B cell (primary cell): ENCODE measurements around the gene EPHB1. TPM values are rescaled to one million over a fixed set of nuclear protein-coding genes. Genes with fewer than 3 reads are reported as not detected.

Experiments
- ATAC-seq: fragments of 200-7000 bp; cut with Tn5 transposase; one replicate; pipeline ENCODE4 v1.10.0; 2021; ENCODE audit warnings: low read depth, mild to moderate bottlenecking, moderate number of reproducible peaks, moderate library complexity
- CTCF ChIA-PET: fragments of 350-600 bp; sonication (Branson Sonifier 250); formaldehyde crosslinking; loops from one replicate; lab custom pipeline; 2021; ENCODE audit warnings: antibody characterized with exemption, inconsistent platforms; lab: Charles Lee
- POLR2A ChIA-PET: fragments of 350-600 bp; sonication (Branson Sonifier 250); formaldehyde crosslinking; loops from one replicate; lab custom pipeline; 2021; ENCODE audit warnings: antibody characterized with exemption; lab: Charles Lee
- DNase-seq: peaks from one replicate; pipeline ENCODE4 v3.0.0; 2013
- H2AFZ ChIP-seq: 2 replicates; pipeline ENCODE4 v1.6.1; 2012; ENCODE audit warnings: mild to moderate bottlenecking, low read depth, low read length; ENCODE audit not compliant: insufficient read depth, poor library complexity, severe bottlenecking
- H3K27ac ChIP-seq, 2 donors: 1 replicate in 1 of 2; 2 replicates in 1 of 2; pipeline ENCODE4 v1.5.1; 2012 to 2013; ENCODE audit warnings: low read length in 2 of 2, mild to moderate bottlenecking in 2 of 2, moderate library complexity in 1 of 2
- H3K27me3 ChIP-seq, 4 experiments: fragments of 200-600 bp in 1 of 4; sonication (generic) in 1 of 4; replicated peaks in 1 of 4; 1 replicate in 2 of 4; 2 replicates in 2 of 4; pipeline versions ENCODE4 v1.6.1 to v1.7.0; 2013 to 2016; ENCODE audit warnings: low read length in 3 of 4, mild to moderate bottlenecking in 2 of 4, mixed read lengths in 1 of 4, moderate library complexity in 1 of 4; ENCODE audit not compliant: insufficient read depth in 4 of 4, control insufficient read depth in 3 of 4; ENCODE audit errors: control extremely low read depth in 1 of 4
- H3K36me3 ChIP-seq, 2 experiments: replicated peaks in 1 of 2; 1 replicate in 1 of 2; 2 replicates in 1 of 2; pipeline versions ENCODE4 v1.6.1 to v1.7.1; 2013; ENCODE audit warnings: low read length in 1 of 2; ENCODE audit not compliant: insufficient read depth in 2 of 2, control insufficient read depth in 1 of 2; ENCODE audit errors: control extremely low read depth in 1 of 2, extremely low read depth in 1 of 2
- H3K4me1 ChIP-seq, 2 donors: fragments of 200-600 bp in 1 of 2; sonication (generic) in 1 of 2; 1 replicate in 1 of 2; 2 replicates in 1 of 2; pipeline versions ENCODE4 v1.5.1 to v1.6.1; 2013 to 2017; ENCODE audit warnings: low read length in 2 of 2; ENCODE audit not compliant: control insufficient read depth in 2 of 2, insufficient read depth in 2 of 2
- H3K4me2 ChIP-seq: replicated peaks from 2 replicates; pipeline ENCODE3; 2012; ENCODE audit warnings: mild to moderate bottlenecking, low read depth, low read length; ENCODE audit not compliant: poor library complexity, severe bottlenecking
- H3K4me3 ChIP-seq, 5 experiments: fragments of 200-600 bp in 1 of 5; sonication (generic) in 1 of 5; 1 replicate in 3 of 5; 2 replicates in 2 of 5; pipeline versions ENCODE4 v1.5.1 to v1.7.0; 2011 to 2016; ENCODE audit warnings: low read length in 4 of 5, mild to moderate bottlenecking in 4 of 5, low read depth in 2 of 5, control low read depth in 1 of 5, moderate library complexity in 1 of 5; ENCODE audit not compliant: insufficient read depth in 1 of 5; ENCODE audit errors: control extremely low read depth in 1 of 5, extremely low read depth in 1 of 5
- H3K79me2 ChIP-seq: fragments of 200-600 bp; sonication (generic); one replicate; pipeline ENCODE4 v1.6.0; 2016; ENCODE audit warnings: low read length; ENCODE audit not compliant: control insufficient read depth, insufficient read depth
- H3K9ac ChIP-seq: fragments of 200-600 bp; sonication (generic); 2 replicates; pipeline ENCODE4 v1.6.1; 2017; ENCODE audit warnings: mild to moderate bottlenecking, low read length, moderate library complexity
- H3K9me3 ChIP-seq, 3 donors: one replicate each; pipeline versions ENCODE4 v1.6.1 to v1.7.1; 2013; ENCODE audit warnings: low read length in 2 of 3; ENCODE audit not compliant: control insufficient read depth in 2 of 3, insufficient read depth in 1 of 3; ENCODE audit errors: control extremely low read depth in 1 of 3
- H4K20me1 ChIP-seq: 2 replicates; pipeline ENCODE4 v1.6.0; 2012; ENCODE audit warnings: mild to moderate bottlenecking, low read length; ENCODE audit not compliant: insufficient read depth, control insufficient read depth, poor library complexity, severe bottlenecking
- H3K27ac Mint-ChIP-seq: one replicate; pipeline ENCODE4 v1.8.0; 2021; ENCODE audit warnings: mixed read lengths
- H3K27me3 Mint-ChIP-seq: one replicate; pipeline ENCODE4 v1.8.0; 2021; ENCODE audit warnings: mixed read lengths
- H3K4me1 Mint-ChIP-seq: one replicate; pipeline ENCODE4 v1.8.0; 2021; ENCODE audit warnings: mixed read lengths
- H3K4me3 Mint-ChIP-seq: one replicate; pipeline ENCODE4 v1.8.0; 2021; ENCODE audit warnings: mixed read lengths
- H3K9me3 Mint-ChIP-seq: one replicate; pipeline ENCODE4 v1.8.0; 2022; ENCODE audit warnings: mixed read lengths; ENCODE audit not compliant: insufficient read depth
- EZH2 ChIP-seq: IDR thresholded peaks from 2 replicates; pipeline ENCODE4 v1.6.1; 2012; ENCODE audit warnings: borderline replicate concordance, low read depth, mild to moderate bottlenecking, moderate library complexity, low read length; ENCODE audit not compliant: insufficient read depth, poor library complexity, severe bottlenecking
- WGBS: methylation state at CpG from one replicate; pipeline ENCODE4 v1.1.5; 2013; ENCODE audit warnings: missing lambda C conversion rate; ENCODE audit not compliant: insufficient coverage; 5-methylcytosine and 5-hydroxymethylcytosine counted together
- intact Hi-C: fragments of 100-400 bp; cut with micrococcal nuclease; formaldehyde crosslinking; loops from one replicate; pipeline ENCODE4 v1.10.0; 2022
- polyA plus RNA-seq: library from polyadenylated mRNA; depleted of rRNA; stranded (reverse); fragments of >200 nt; gene quantifications from 2 replicates; pipeline ENCODE4 v1.2.3, GENCODE V29; 2012
- total RNA-seq, 2 donors: library from RNA; stranded (reverse); fragments of 120-200 nt in 1 of 2; gene quantifications; 1 replicate in 1 of 2; 2 replicates in 1 of 2; pipeline versions ENCODE4 v1.2.3 to v1.2.4, GENCODE V29; 2013 to 2022
- TF ChIP-seq, protein P1 (sequence below): fragments of 200-600 bp; IDR thresholded peaks from one replicate; pipeline ENCODE4 v1.8.0; 2022; ENCODE audit warnings: antibody characterized with exemption, mild to moderate bottlenecking

EPHB1 gene
- total and polyA plus RNA-seq, 2 donors (not counting 1 experiment from before 2014, with no cell fraction given) = 0.01 TPM; not detected in 1

DNA sequence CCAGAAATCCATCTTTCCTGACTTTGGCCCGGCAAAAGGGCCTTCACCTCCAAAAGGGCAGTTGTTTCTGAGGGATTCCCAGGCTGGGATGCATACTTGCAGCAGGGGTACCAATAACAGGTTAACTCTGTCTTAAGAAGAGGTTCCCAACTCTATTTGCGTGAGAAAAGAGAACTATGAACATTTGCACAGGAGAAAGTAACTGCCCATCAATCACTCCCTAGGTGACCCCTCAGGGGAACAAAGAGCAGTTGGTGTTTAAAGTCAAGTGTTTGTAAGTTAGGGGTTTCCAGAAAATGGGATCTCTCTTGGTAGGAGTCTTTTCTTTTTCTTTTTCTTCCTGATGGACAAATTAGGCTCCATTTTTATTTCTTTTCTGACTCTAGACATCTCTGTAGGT, 97.3 kb downstream of the EPHB1 start:
- CTCF ChIA-PET = no interaction called here
- TF ChIP-seq, protein P1, sequence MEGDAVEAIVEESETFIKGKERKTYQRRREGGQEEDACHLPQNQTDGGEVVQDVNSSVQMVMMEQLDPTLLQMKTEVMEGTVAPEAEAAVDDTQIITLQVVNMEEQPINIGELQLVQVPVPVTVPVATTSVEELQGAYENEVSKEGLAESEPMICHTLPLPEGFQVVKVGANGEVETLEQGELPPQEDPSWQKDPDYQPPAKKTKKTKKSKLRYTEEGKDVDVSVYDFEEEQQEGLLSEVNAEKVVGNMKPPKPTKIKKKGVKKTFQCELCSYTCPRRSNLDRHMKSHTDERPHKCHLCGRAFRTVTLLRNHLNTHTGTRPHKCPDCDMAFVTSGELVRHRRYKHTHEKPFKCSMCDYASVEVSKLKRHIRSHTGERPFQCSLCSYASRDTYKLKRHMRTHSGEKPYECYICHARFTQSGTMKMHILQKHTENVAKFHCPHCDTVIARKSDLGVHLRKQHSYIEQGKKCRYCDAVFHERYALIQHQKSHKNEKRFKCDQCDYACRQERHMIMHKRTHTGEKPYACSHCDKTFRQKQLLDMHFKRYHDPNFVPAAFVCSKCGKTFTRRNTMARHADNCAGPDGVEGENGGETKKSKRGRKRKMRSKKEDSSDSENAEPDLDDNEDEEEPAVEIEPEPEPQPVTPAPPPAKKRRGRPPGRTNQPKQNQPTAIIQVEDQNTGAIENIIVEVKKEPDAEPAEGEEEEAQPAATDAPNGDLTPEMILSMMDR = no peak
- no peak for TF ChIP-seq EZH2
- ATAC-seq (no peak), DNase-seq (no peak)
- no peak overlapping the region for H3K27ac ChIP-seq
- no peak overlapping the region for H3K4me3 Mint-ChIP-seq
- WGBS = 80% methylated on average over 1 of the region's 2 CpGs
- H3K9ac ChIP-seq = no peak overlapping the region
- intact Hi-C loops = no loop called here
- no peak overlapping the region for H3K4me3 ChIP-seq
- H3K27me3 ChIP-seq = no peaks in the 10 kb centered on the region
- H3K79me2 ChIP-seq = no peaks in the 10 kb centered on the region
- H3K4me1 Mint-ChIP-seq = peaks cover 6% of the 10 kb centered on the region
- POLR2A ChIA-PET = no interaction called here
- H3K4me1 ChIP-seq = peaks cover 0 to under 1% of the 10 kb centered on the region in 2 donors
- no peaks in the 10 kb centered on the region for H3K36me3 ChIP-seq
- peaks cover 0 to 6% (median 4%) of the 10 kb centered on the region in 3 donors for H3K9me3 ChIP-seq
- H3K9me3 Mint-ChIP-seq = no peaks in the 10 kb centered on the region
- H3K27ac Mint-ChIP-seq = no peak overlapping the region
- H2AFZ ChIP-seq = no peak overlapping the region
- no peak overlapping the region for H3K4me2 ChIP-seq
- H4K20me1 ChIP-seq = no peaks in the 10 kb centered on the region
- H3K27me3 Mint-ChIP-seq = peaks cover 3% of the 10 kb centered on the region

DNA sequence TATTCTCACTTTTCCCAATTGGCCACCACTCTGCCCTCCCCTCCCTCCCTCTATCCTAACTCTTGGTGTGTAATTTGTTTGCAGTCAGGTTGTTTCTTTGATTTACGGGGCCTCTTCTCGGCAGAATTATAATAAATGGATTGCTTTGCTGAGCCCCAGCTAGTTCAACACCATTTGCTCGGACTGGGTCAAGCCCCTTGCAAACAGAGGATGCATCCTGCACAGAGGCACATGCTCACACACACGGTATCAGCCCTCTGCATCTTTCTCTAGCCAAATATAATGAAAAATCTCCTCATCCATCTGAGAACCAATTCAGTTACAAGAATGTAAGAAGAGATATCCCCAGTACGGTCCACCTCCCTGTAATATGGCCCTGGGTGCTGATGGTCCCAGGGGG, 97.7 kb downstream of the EPHB1 start:
- Histone ChIP-seq H3K79me2 (no peaks in the 10 kb centered on the region), H3K27ac (no peak overlapping the region), H3K4me3 (no peak overlapping the region), H3K36me3 (no peaks in the 10 kb centered on the region), H3K9me3 (peaks cover 0 to 6% (median 4%) of the 10 kb centered on the region in 3 donors), H3K9ac (no peak overlapping the region), H4K20me1 (no peaks in the 10 kb centered on the region), H2AFZ (no peak overlapping the region), H3K4me1 (no peaks in the 10 kb centered on the region), H3K4me2 (no peak overlapping the region), H3K27me3 (no peaks in the 10 kb centered on the region)
- CTCF ChIA-PET = no interaction called here
- TF ChIP-seq EZH2 = no peak
- TF ChIP-seq, protein P1 = no peak
- 100% methylated on average over 1 of the region's 5 CpGs for WGBS
- ATAC-seq (no peak), DNase-seq (no peak)
- Mint-ChIP-seq H3K9me3 (no peaks in the 10 kb centered on the region), H3K27me3 (peaks cover 3% of the 10 kb centered on the region), H3K4me3 (no peak overlapping the region), H3K4me1 (peaks cover 2% of the 10 kb centered on the region), H3K27ac (no peak overlapping the region)
- POLR2A ChIA-PET = no interaction called here
- intact Hi-C loops = no loop called here
